Measurements from ENCODE around the gene TPMT.

- no peak for TF ChIP-seq POLR2A (IDR thresholded peaks at IDR 0.05)
- TF ChIP-seq CTCF (IDR thresholded peaks at IDR 0.05 in 4 of 5, conservative IDR thresholded peaks at IDR 0.05 in 1 of 5) = no peak
Observed at GRCh38 chr6:18185624-18186023, 30.7 kb upstream of the TPMT start.
